GM18870 (cell line): Measurements from ENCODE around the gene SNAPC1.
"Not testable (repeated sequence)": the region's sequence is repeated elsewhere in the genome, so short reads cannot be mapped to it uniquely, and the experiment has no call there.

Source experiments
- ATAC-seq: cut with Tn5 transposase; IDR thresholded peaks from one replicate; pipeline ENCODE4 v1.9.1; 2021; ENCODE audit warnings: moderate library complexity; ENCODE audit not compliant: unreplicated experiment

SNAPC1 gene

GRCh38 chr14:61749264-61749663, 13.0 kb upstream of the SNAPC1 start:
- no peak for ATAC-seq

DNA sequence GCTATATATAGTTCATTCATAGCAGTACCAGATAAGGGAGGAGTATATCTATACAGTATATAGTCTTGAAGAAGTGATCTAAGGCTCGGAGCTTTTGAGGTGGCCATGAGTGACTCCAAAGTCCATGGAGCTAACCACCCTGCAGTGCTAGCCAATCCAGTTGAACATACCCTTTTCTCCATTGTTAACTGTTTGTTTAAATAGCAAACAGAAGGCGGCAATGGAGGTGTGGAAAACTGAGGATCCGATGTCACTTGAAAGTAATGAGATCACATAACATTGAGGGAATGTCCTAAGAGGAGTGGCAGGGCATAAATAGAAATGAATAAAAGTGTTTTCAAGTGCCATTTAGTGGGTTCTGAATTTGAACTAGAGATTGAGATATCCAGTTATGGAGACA, 12.4 kb upstream of the SNAPC1 start:
- no peak for ATAC-seq

GRCh38 chr14:61750708-61751474, 11.3 kb upstream of the SNAPC1 start:
- peak; percentile 87 for ATAC-seq

DNA sequence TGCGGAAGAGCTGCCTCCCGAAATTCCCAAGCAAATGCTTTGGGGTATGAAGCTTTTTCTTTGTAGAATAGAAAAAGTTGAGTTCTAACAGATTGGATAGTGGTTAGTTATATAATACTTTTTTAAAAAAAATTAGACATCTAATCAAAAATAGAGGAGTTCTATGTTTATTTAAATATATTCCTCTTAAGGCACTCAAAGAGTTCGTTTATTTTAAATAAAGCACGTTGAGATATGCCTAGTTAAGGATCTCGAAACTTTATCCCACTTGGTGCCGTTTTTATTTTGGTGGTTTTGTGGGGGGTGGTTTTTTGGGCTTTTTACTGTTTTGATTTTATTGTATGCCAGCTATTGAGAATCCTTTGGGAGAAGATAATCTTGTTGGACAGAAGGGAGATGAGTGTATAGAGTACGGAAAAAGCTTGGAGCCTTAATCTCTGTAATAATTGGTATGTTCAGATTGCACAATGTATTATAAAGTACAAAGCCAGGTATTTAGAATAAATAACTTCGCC, 10.7 kb upstream of the SNAPC1 start:
- no peak for ATAC-seq

DNA sequence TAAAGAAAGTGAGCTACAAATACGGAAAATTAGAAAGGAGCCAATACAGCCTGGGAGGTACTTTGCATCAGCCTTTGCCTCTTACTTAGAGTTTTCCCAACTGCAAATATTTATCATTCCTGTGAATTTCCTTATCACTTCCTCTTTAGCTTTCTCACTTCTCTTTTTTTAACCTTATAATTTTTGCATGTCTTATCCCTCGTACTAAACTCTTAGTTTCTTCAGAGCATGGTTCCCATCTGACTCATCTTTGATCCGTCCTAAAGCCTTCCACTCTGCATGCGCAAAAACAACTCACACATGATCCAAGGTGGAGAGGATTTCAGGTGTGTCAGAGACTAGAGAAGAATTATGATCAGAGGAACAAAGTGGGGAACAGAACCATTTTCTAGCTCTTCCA, 9.6 kb upstream of the SNAPC1 start:
- peak; percentile 49 for ATAC-seq

GRCh38 chr14:61753631-61754030, 8.6 kb upstream of the SNAPC1 start:
- no peak for ATAC-seq

DNA sequence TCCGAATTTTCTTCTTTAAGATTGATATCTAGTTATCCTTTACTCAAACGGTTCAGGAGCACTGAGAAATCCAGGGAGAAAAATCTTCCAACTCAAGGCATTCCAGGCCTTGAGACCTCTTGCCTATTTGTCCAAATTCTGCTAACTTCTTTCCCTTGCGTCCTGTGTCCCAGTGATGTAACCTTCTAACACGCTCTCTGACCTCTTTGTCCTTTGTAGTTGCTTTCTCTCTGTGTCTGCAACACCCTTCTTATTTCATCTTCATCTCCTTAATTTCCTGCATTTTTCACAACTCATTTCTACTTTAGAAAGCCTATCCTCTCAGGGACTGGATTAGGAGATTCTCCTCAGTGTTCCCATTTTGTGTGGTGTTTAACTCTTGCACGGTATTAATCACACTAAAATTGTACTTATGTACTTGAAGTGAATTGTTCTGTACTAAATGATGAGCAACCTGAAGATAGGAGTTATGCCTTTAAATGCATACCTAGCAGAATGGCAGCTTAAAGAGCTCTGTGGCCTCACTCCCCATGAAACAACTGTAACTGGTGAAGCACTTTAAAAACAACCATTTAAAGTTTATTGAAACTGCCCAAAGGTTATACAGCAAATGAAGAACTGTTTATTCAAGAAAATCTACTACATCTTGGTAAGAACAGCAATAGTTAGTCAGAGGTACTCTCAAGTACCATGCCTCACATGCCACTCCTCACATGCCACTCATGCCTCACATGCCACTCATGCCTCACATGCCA, 7.4 kb upstream of the SNAPC1 start:
- no peak for ATAC-seq

- ATAC-seq: not testable (repeated sequence)
These were observed 6.9 kb upstream of the SNAPC1 start for GRCh38 chr14:61755382-61755742.

- no peak for ATAC-seq
These were observed 6.1 kb upstream of the SNAPC1 start for GRCh38 chr14:61756135-61756534.

DNA sequence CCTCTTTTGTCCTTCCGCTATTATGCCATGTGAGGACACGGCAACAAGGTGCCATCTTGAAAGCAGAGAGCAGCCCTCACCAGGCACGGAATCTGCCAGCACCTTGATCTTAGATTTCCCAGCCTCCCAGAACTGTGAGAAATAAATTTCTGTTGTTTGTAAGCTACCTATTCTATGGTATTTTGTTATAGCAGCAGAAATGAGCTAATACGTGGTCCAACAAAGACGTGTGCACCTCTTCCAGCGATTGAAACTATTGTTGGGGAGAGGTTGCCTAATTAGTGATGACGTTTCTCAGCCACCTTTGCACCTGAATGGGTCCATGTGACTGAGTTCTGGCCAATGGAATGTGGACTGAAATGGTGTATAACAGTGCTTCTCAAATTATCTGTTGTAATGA, 2.3 kb upstream of the SNAPC1 start:
- ATAC-seq: no peak

GRCh38 chr14:61761557-61761956, 663 bp upstream of the SNAPC1 start:
- ATAC-seq: no peak

- no peak for ATAC-seq
These were observed 2.3 kb downstream of the SNAPC1 start for GRCh38 chr14:61764342-61765122.

DNA sequence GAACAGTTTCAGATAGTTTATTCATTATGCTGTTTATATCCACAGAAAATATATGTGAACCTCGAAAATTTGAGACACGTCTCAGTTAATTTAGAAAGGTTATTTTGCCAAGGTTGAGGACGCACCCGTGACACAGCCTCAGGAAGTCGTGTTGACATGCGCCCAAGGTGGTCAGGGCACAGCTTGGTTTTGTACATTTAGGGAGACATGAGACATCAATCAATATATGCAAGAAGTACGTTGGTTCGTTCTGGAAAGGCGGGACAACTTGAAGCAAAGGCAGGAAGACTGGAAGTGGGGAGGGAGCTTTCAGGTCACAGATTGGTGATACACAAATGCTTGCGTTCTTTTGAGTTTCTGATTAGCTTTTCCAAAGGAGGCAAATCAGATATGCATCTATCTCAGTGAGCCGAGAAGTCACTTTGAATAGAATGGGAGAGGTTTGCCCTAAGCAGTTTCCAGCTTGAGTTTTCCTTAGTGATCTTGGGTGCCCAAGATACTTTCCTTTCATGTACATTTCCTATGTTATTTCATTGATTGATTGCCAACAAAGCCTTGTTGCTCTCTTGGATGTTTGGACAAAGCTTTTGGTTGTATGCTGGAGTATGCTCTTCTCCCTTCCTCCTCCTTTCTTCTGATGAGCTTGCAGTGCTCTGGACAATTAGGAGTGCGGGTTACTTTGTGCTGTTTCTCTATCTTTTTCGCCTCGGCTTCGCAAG, 3.2 kb downstream of the SNAPC1 start:
- ATAC-seq: no peak

DNA sequence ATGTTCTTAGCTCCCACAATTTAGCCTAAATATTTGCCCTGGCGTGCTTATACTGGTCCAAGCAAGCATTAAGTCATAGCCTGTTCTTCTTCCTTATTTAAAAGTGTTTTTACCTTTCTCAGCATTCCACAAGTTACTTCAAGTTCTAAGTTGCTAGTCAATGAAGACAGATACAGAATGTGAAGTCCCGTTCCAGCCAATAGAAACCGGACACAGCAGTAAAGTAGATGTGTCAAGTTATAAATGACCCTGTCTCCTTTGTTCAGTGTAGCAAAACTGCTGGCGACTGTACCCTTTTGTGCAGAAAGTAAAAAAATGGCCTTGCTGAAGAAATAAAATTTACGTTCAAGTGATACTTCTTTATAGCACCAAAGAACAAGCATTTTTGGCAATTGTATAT, 3.9 kb downstream of the SNAPC1 start:
- no peak for ATAC-seq

DNA sequence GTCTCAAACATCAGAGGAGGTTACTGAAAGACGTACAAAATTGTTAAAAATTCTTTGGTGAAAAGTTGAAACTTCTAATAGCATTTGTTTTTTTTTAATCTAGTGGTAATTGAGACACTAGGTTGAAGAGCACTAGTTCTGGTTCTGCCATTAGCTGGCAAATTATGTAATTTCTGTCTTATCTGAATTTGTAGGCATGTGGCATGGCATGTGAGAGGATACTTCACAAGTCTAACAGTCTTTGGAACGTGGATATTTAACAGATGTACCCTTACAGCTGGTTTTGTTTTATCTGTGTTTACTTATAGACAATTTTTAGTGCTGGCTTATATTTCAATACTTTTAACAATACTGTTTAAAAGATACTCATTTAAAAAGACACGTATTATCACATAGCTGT, 6.0 kb downstream of the SNAPC1 start:
- no peak for ATAC-seq

DNA sequence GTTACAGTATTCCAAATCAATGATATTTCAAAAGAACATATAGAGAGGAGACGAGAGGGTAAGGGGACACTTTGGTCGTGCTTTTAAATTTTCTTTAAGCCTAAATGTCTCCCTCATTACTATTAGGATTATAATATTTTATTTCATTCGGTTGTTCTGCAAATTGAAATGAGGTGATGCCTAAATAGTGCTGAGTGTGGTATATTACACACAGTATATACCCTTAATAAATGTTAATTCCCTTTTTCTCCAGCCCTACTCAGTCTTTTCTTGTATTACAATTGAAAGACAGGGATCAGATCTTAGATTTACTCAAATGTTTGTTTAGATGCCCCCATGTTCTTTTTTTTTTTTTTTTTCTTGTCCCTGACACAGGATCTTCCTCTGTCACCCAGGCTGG, 7.7 kb downstream of the SNAPC1 start:
- ATAC-seq: no peak

DNA sequence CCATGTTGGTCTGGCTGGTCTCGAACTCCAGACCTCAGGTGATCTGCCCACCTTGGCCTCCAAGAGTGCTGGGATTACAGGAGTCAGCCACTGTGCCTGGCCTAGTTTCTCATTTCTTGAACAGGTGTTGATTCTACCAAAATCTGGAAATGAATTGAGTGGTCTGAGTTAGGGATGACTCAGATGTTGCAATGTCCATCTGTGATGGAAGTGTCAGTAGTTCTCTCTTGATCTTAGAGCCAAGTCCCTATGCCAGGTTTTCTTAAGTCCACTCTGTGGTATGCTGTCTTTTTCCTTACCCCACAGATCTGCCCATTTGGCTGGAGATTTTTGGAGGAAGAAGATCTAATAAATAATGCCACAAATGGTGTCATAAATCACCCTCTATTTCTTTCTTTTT, 12.6 kb downstream of the SNAPC1 start:
- no peak for ATAC-seq

DNA sequence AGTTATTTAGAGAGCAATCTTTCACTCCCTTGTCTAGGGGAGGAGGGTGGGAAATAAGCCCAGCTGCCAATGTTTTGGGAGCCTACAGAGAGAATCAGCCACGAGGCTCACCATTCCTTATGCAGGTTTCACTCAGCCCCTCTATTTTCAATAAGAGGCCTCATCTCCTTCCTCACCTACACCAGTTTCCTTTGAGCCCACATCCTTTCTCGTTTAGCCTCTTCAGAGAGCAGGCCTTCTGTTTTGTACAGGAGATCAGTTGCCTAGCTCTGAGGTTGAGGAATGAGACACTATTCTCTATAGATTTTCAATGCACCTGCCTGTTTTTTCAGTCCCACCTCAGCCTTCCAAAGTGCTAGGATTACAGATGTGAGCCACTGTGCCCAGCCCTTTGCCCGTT, 17.9 kb downstream of the SNAPC1 start:
- ATAC-seq: peak; percentile 70

- ATAC-seq: no peak
These were observed 35.1 kb downstream of the SNAPC1 start for GRCh38 chr14:61797309-61797708.

DNA sequence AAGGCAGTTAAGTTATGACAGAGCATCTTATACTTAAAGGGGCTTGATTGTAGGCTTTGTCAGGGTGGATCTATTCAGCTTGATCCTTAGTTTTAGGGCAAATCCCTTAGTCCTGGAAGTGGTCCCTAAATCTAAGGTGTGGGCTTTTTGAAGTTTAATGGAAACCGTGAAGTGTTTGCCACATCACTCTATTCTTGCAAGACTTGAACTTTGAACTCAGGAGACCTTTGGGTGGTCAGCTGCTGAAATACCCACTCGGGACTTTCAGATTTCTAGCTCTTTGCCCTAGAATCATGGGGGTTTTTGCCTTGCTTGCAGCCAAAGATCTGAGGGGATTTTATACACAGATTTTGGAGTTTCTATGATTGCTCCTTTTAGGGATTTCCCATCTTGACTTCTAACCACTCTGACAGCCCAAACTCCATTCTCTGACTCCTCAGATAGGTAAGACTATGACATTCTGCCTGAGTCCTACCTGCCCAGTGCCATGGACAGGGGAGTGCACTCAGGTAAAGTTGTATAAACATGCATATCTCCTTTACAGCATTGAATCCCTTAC, 39.9 kb downstream of the SNAPC1 start:
- ATAC-seq: no peak

- no peak for ATAC-seq
These were observed 41.5 kb downstream of the SNAPC1 start for GRCh38 chr14:61803755-61804154.
